Measurements from ENCODE around the gene CKLF.
"Not testable (repeated sequence)": the region's sequence is repeated elsewhere in the genome, so short reads cannot be mapped to it uniquely, and the experiment has no call there.

Gene CKLF

GRCh38 chr16:66569827-66570405, 17.5 kb downstream of the CKLF start:
- DNase-seq = peak in 1 of 2 experiments; percentile 48

GRCh38 chr16:66572356-66572755, 20.0 kb downstream of the CKLF start:
- DNase-seq = no peak

- DNase-seq = no peak
Observed at GRCh38 chr16:66574081-66574480, 21.7 kb downstream of the CKLF start.

GRCh38 chr16:66574531-66574930, 22.2 kb downstream of the CKLF start:
- DNase-seq = no peak

GRCh38 chr16:66575060-66575459, 22.7 kb downstream of the CKLF start:
- DNase-seq = no peak

GRCh38 chr16:66576296-66576695, 23.9 kb downstream of the CKLF start:
- no peak for DNase-seq

- DNase-seq = no peak
Observed at GRCh38 chr16:66578651-66579531, 26.5 kb downstream of the CKLF start, which contains the start of gene CMTM2. Gene CMTM2, plus strand, starts transcription at chr16:66579463. Its CDS starts 145 bp downstream, at chr16:66579608.

- DNase-seq = peak in 1 of 2 experiments; percentile 38
Observed at GRCh38 chr16:66580605-66581209, 28.3 kb downstream of the CKLF start.

- DNase-seq = no peak
Observed at GRCh38 chr16:66581246-66581952, 29.0 kb downstream of the CKLF start.

GRCh38 chr16:66585481-66586239, 33.3 kb downstream of the CKLF start:
- DNase-seq = no peak

- DNase-seq = no peak
Observed at GRCh38 chr16:66587881-66588600, 35.7 kb downstream of the CKLF start.

- peak in 1 of 2 experiments; percentile 13 for DNase-seq
Observed at GRCh38 chr16:66588981-66589713, 36.8 kb downstream of the CKLF start.

- DNase-seq = no peak
Observed at GRCh38 chr16:66590322-66590721, 37.9 kb downstream of the CKLF start.

- no peak for DNase-seq
Observed at GRCh38 chr16:66591018-66591417, 38.6 kb downstream of the CKLF start.

- no peak for DNase-seq
Observed at GRCh38 chr16:66592241-66592640, 39.9 kb downstream of the CKLF start.

- DNase-seq = no peak
Observed at GRCh38 chr16:66592814-66593213, 40.4 kb downstream of the CKLF start.

GRCh38 chr16:66594739-66595138, 42.4 kb downstream of the CKLF start:
- no peak for DNase-seq

- DNase-seq = not testable (repeated sequence)
Observed at GRCh38 chr16:66596559-66596958, 44.2 kb downstream of the CKLF start.

- no peak for DNase-seq
Observed at GRCh38 chr16:66596986-66597848, 44.8 kb downstream of the CKLF start.

GRCh38 chr16:66598111-66598510, 45.7 kb downstream of the CKLF start:
- no peak for DNase-seq

All from SW 1271 (cell line).